ENCODE data around the gene EMP3.

EMP3 gene

DNA sequence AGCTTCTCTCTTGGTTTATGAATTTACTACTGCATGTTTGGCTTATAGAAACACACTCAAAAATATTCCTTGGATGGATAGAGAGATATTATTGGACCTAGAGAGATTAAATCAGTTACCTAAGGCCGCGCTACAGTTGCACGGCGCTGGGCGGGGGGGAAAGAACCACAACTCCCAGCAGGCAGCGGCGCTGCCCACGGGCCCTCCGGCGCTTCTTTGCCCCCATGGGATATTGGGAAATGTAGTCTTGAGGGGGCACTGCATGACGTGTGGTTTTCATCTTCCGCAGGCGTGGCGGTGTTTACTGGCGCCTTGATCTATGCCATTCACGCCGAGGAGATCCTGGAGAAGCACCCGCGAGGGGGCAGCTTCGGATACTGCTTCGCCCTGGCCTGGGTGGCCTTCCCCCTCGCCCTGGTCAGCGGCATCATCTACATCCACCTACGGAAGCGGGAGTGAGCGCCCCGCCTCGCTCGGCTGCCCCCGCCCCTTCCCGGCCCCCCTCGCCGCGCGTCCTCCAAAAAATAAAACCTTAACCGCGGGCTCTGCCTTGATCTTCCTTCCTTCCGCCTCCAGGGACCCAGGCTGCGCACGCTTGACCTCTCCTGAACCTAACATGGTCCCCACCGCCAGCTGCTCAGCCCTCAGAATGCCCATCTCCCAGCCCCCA, 4.8 kb downstream of the EMP3 start:
- Mint-ChIP-seq H3K4me3 (peak overlapping the region; percentile 79), H3K9me3 (peaks cover 20% of the 10 kb centered on the region), H3K27ac (peak overlapping the region; percentile 96), H3K27me3 (ENCODE audit: low read depth, poor library complexity) (peaks cover 5% of the 10 kb centered on the region), H3K36me3 (ENCODE audit: low read depth) (peaks cover 13% of the 10 kb centered on the region), H3K4me1 (peaks cover 69% of the 10 kb centered on the region)
- TF ChIP-seq, protein P1, sequence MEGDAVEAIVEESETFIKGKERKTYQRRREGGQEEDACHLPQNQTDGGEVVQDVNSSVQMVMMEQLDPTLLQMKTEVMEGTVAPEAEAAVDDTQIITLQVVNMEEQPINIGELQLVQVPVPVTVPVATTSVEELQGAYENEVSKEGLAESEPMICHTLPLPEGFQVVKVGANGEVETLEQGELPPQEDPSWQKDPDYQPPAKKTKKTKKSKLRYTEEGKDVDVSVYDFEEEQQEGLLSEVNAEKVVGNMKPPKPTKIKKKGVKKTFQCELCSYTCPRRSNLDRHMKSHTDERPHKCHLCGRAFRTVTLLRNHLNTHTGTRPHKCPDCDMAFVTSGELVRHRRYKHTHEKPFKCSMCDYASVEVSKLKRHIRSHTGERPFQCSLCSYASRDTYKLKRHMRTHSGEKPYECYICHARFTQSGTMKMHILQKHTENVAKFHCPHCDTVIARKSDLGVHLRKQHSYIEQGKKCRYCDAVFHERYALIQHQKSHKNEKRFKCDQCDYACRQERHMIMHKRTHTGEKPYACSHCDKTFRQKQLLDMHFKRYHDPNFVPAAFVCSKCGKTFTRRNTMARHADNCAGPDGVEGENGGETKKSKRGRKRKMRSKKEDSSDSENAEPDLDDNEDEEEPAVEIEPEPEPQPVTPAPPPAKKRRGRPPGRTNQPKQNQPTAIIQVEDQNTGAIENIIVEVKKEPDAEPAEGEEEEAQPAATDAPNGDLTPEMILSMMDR (IDR thresholded peaks at IDR 0.05) = no peak
- DNase-seq = peak; percentile 82

DNA sequence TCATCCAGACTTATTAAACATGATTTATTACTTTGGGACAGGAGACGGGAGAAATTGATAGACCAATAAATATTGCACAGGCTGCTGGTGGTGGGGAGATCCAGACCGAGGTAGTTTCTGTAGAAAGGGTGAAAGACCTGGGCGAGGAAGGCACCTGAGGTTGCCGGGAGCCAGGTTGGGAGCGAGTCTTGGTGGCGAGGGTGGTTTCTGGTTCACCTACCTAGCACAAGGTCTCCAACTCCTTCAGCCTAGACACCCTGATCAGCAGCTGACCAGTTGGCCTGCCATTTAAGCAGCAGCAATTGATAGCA, 7.0 kb downstream of the EMP3 start:
- DNase-seq = no peak
- peak overlapping the region; percentile 50 for H3K27ac Mint-ChIP-seq
- peaks cover 13% of the 10 kb centered on the region for H3K36me3 Mint-ChIP-seq (ENCODE audit: low read depth)
- peaks cover 18% of the 10 kb centered on the region for H3K9me3 Mint-ChIP-seq
- peaks cover 5% of the 10 kb centered on the region for H3K27me3 Mint-ChIP-seq (ENCODE audit: low read depth, poor library complexity)
- TF ChIP-seq, protein P1 (IDR thresholded peaks at IDR 0.05) = no peak
- H3K4me3 Mint-ChIP-seq = peak overlapping the region; percentile 82
- H3K4me1 Mint-ChIP-seq = peaks cover 52% of the 10 kb centered on the region

DNA sequence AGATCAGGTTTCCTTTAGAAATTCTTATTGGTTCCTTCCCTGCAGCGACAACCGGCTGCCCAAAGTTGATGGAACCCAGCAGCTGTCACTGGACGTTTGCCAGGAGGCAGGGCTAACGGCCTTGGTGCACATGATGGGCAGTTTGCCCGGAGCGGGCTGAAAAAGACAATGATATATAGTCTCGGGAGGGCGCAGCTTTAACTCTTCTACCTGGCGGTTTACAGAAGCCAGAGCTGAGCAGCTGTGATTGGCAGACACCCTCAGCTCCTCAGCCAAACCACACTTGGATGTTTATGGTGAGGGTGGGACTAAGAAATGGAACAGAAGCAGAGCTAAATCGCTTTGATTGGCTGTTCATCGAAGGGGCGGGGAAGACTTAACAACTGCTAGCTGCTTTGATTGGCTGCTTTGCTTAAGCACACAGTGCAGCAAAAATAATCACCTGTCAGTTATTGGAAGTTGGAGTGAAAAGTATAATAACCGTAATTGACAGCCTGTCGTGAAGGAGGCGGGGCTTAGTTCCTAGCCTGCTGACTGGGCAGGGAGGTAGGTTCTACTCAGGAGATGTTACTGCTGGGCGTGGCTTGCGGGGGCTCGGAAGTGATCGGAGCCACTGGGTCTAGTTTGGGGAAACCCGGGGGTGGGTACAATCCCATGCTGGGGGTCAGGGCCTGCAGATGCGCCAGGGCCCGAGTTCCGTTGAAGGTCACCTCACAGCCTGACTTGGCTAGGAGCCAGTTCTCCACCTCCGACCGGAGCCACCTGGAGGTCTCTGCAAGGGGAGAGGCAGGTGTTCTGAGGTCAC, 7.5 kb downstream of the EMP3 start:
- DNase-seq = peak; percentile 70
- TF ChIP-seq, protein P1 (IDR thresholded peaks at IDR 0.05) = no peak
- H3K36me3 Mint-ChIP-seq (ENCODE audit: low read depth) = peaks cover 13% of the 10 kb centered on the region
- H3K27me3 Mint-ChIP-seq (ENCODE audit: low read depth, poor library complexity) = peaks cover 5% of the 10 kb centered on the region
- H3K4me1 Mint-ChIP-seq = peaks cover 52% of the 10 kb centered on the region
- H3K9me3 Mint-ChIP-seq = peaks cover 13% of the 10 kb centered on the region
- H3K27ac Mint-ChIP-seq = peak overlapping the region; percentile 98
- H3K4me3 Mint-ChIP-seq = peak overlapping the region; percentile 82

DNA sequence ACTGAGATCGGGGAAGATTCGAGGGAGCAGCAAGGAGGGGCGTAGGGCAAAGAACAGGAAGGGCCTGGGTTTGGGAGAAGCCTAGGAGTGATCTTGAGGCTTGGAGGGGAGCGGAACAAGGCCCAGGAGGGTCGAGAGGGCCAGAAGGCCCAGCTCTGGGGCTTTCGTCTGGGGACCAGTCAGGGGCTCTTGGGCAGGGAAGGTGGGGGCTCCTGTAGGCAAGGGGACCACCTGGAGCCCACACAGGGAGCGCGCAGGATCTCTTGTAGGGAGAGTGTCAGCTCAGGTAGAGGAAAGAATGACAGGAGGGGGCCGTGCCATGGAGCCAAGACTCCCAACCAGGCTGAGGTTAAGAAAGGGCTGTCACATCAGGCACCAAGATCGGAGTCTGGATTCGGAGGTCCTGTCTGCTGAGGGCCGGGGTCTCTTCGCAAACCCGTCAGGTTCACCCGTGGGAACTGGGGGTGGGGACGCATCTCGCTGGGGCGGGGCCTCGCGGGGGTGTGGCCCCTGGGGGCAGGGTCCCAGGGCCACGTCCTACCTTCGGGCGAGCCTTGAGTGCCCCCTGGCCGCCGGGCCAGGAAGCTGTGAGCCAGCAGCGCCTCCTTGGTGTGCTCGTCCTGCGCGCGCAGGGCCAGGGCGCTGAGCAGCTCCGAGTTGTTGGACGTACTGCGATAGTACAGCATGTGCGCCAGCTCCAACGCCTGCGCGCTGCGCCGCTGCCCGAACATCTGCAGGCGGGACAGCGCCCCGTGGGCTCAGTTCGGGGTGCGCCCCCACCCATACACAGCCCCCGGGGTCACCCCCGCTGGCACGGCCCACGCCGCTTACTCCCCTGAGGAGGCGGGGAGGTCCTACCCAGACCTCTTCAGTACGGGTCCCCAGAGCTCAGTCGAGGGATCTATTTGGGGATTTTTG, 8.4 kb downstream of the EMP3 start:
- H3K9me3 Mint-ChIP-seq = peaks cover 7% of the 10 kb centered on the region
- H3K4me3 Mint-ChIP-seq = peak overlapping the region; percentile 82
- peaks cover 51% of the 10 kb centered on the region for H3K4me1 Mint-ChIP-seq
- TF ChIP-seq, protein P1 (IDR thresholded peaks at IDR 0.05) = peak; percentile 66
- DNase-seq = peak; percentile 81
- peaks cover 5% of the 10 kb centered on the region for H3K27me3 Mint-ChIP-seq (ENCODE audit: low read depth, poor library complexity)
- H3K36me3 Mint-ChIP-seq (ENCODE audit: low read depth) = peaks cover 8% of the 10 kb centered on the region
- H3K27ac Mint-ChIP-seq = peak overlapping the region; percentile 98

DNA sequence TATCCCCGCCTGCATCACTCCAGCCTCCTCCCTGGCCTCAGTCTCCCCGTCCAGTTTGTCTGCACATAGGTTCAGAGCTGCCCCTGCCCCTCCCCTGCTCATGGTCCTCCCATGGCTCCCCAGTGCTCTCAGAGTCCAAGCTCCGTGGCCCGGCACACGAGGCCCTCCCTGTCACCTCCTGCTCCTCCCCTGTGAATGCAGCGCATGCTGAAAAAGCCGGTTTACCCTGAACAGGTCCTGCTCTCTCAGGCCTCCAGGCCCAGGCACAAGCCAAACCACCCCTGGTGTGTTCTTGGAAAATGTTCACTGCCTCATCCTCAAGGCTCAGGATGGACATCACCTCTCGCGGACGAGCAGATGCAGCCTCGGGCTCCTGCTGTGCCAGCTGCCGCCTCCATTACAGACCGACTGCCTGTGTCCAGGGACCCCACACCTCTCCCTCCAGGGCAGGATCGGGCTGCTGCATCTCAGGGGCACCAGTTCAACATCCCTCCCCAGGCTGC, 13.0 kb downstream of the EMP3 start:
- Mint-ChIP-seq H3K4me1 (peaks cover 16% of the 10 kb centered on the region), H3K27ac (no peak overlapping the region), H3K36me3 (ENCODE audit: low read depth) (no peaks in the 10 kb centered on the region), H3K4me3 (no peak overlapping the region), H3K27me3 (ENCODE audit: low read depth, poor library complexity) (peaks cover under 1% of the 10 kb centered on the region), H3K9me3 (no peaks in the 10 kb centered on the region)
- TF ChIP-seq, protein P1 (IDR thresholded peaks at IDR 0.05) = no peak
- DNase-seq = no peak

All from nephron progenitor cell (in vitro differentiated cells).